NCI-H146 treated with DMSO at 0.1 percent for 48 hours (cell line): Measurements from ENCODE around the gene TIFAB.
A peak's percentile ranks its signal among the peaks of the same experiment; 100 is the strongest.
"Not testable (repeated sequence)": the region's sequence is repeated elsewhere in the genome, so short reads cannot be mapped to it uniquely, and the experiment has no call there.

Experiments
- DNase-seq: peaks from one replicate; lab custom pipeline; 2025; ENCODE audit not compliant: unreplicated experiment; lab: John Stamatoyannopoulos, UW

The TIFAB gene

GRCh38 chr5:135452321-135453030 lies at the start of gene TIFAB:
Gene TIFAB (minus strand): TSS chr5:135452351. CDS start chr5:135449939, 2,412 bp downstream.
- no peak for DNase-seq

- DNase-seq = no peak
Measured at GRCh38 chr5:135498637-135498995, 46.5 kb upstream of the TIFAB start.

GRCh38 chr5:135497971-135498636 lies 46.0 kb upstream of the TIFAB start:
- no peak for DNase-seq

- not testable (repeated sequence) for DNase-seq
Measured at GRCh38 chr5:135495531-135495930, 43.4 kb upstream of the TIFAB start.

GRCh38 chr5:135494196-135494595 lies 42.0 kb upstream of the TIFAB start:
- no peak for DNase-seq

- no peak for DNase-seq
Measured at GRCh38 chr5:135493406-135494180, 41.4 kb upstream of the TIFAB start.

GRCh38 chr5:135492319-135492626 lies 40.1 kb upstream of the TIFAB start:
- DNase-seq = no peak

GRCh38 chr5:135491552-135492318 lies 39.6 kb upstream of the TIFAB start:
- DNase-seq = peak; percentile 78

GRCh38 chr5:135491038-135491551 lies 38.9 kb upstream of the TIFAB start:
- no peak for DNase-seq

GRCh38 chr5:135490245-135491037 lies 38.3 kb upstream of the TIFAB start:
- DNase-seq = no peak

- no peak for DNase-seq
Measured at GRCh38 chr5:135489466-135490244, 37.5 kb upstream of the TIFAB start.

GRCh38 chr5:135488727-135489465 lies 36.7 kb upstream of the TIFAB start:
- peak; percentile 66 for DNase-seq

GRCh38 chr5:135487839-135488514 lies 35.8 kb upstream of the TIFAB start:
- DNase-seq = no peak

- no peak for DNase-seq
Measured at GRCh38 chr5:135487037-135487395, 34.9 kb upstream of the TIFAB start.

GRCh38 chr5:135486131-135487036 lies 34.2 kb upstream of the TIFAB start:
- DNase-seq = no peak

GRCh38 chr5:135484674-135485086 lies 32.5 kb upstream of the TIFAB start:
- no peak for DNase-seq

GRCh38 chr5:135483254-135483653 lies 31.1 kb upstream of the TIFAB start:
- DNase-seq = no peak
